Activated T-helper 1 cell treated with anti-CD3 and anti-CD28 coated beads, Interleukin-12 subunit alpha, Interleukin-12 subunit beta, Interleukin-2, Interleukin-4 antibody, amounts not matched to agents 30 ng/mL and 10 ng/mL and 1 ng/mL, durations not matched to agents 14 hours and 24 hours and 36 hours (primary cell): ENCODE measurements around the gene FAM90A26. TPM values are rescaled to one million over a fixed set of nuclear protein-coding genes. Genes with fewer than 3 reads are reported as not detected.
"Not testable (repeated sequence)": the region's sequence is repeated elsewhere in the genome, so short reads cannot be mapped to it uniquely, and the experiment has no call there.

Experiments
- DNase-seq: peaks from one replicate; pipeline ENCODE4 v3.0.0; 2021; ENCODE audit warnings: low spot score
- H3K27ac Mint-ChIP-seq: one replicate; pipeline ENCODE4 v1.8.0; 2021; ENCODE audit warnings: mild to moderate bottlenecking, mixed read lengths
- H3K27me3 Mint-ChIP-seq: one replicate; pipeline ENCODE4 v1.8.0; 2022; ENCODE audit warnings: mild to moderate bottlenecking, moderate library complexity, mixed read lengths; ENCODE audit not compliant: insufficient read depth
- H3K36me3 Mint-ChIP-seq: one replicate; pipeline ENCODE4 v1.8.0; 2021; ENCODE audit warnings: low read depth, mixed read lengths
- H3K4me1 Mint-ChIP-seq: one replicate; pipeline ENCODE4 v1.8.0; 2021; ENCODE audit warnings: low read depth, mixed read lengths
- H3K4me3 Mint-ChIP-seq: one replicate; pipeline ENCODE4 v1.8.0; 2021; ENCODE audit warnings: mild to moderate bottlenecking, moderate library complexity, mixed read lengths
- H3K9me3 Mint-ChIP-seq: one replicate; pipeline ENCODE4 v1.8.0; 2021; ENCODE audit warnings: mixed read lengths
- intact Hi-C: fragments of 100-400 bp; cut with micrococcal nuclease; formaldehyde crosslinking; loops from one replicate; pipeline ENCODE4 v1.15.1; 2024
- total RNA-seq: library from RNA; stranded (reverse); gene quantifications from 2 replicates; pipeline ENCODE4 v1.2.3, GENCODE V29; 2022

FAM90A26 gene
- total RNA-seq, 1 donor from 2014 or later: not detected

GRCh38 chr4:9219852-9220251 is 49.6 kb downstream of the FAM90A26 start, which contains the start of gene USP17L12:
Gene USP17L12 (plus strand): TSS chr4:9220152. CDS start chr4:9220152, 0 bp downstream.
- H3K4me1 Mint-ChIP-seq, H3K27me3 Mint-ChIP-seq, DNase-seq, H3K36me3 Mint-ChIP-seq, intact Hi-C loops, H3K27ac Mint-ChIP-seq, H3K9me3 Mint-ChIP-seq, H3K4me3 Mint-ChIP-seq: not testable (repeated sequence)

GRCh38 chr4:9224596-9224995 is 54.4 kb downstream of the FAM90A26 start, which contains the start of gene USP17L13:
Gene USP17L13 (plus strand): TSS chr4:9224896. CDS start chr4:9224896, 0 bp downstream.
- intact Hi-C loops, H3K27ac Mint-ChIP-seq, H3K9me3 Mint-ChIP-seq, DNase-seq, H3K36me3 Mint-ChIP-seq, H3K4me3 Mint-ChIP-seq, H3K4me1 Mint-ChIP-seq, H3K27me3 Mint-ChIP-seq: not testable (repeated sequence)

Other genes with a start within 250 kb of the FAM90A26 start
- gene USP17L10, start 40.2 kb downstream of the FAM90A26 start, total RNA-seq: not detected in 2 replicates
- gene USP17L11, start 45.0 kb downstream of the FAM90A26 start, total RNA-seq: not detected in 2 replicates
- gene USP17L12, start 49.7 kb downstream of the FAM90A26 start, total RNA-seq: not detected in 2 replicates
- not detected in 2 replicates for gene USP17L13, start 54.5 kb downstream of the FAM90A26 start, total RNA-seq
- not detected in 2 replicates for gene USP17L15, start 64.0 kb downstream of the FAM90A26 start, total RNA-seq
- not detected in 2 replicates for gene USP17L17, start 73.5 kb downstream of the FAM90A26 start, total RNA-seq
- gene USP17L18, start 78.2 kb downstream of the FAM90A26 start, total RNA-seq: not detected in 2 replicates
- not detected in 2 replicates for gene USP17L19, start 83.0 kb downstream of the FAM90A26 start, total RNA-seq
- not detected in 2 replicates for gene USP17L20, start 87.7 kb downstream of the FAM90A26 start, total RNA-seq
- gene USP17L21, start 92.5 kb downstream of the FAM90A26 start, total RNA-seq: not detected in 2 replicates
- not detected in 2 replicates for gene USP17L22, start 97.2 kb downstream of the FAM90A26 start, total RNA-seq
- not detected in 2 replicates for gene USP17L24, start 154.8 kb downstream of the FAM90A26 start, total RNA-seq
- gene USP17L25, start 159.5 kb downstream of the FAM90A26 start, total RNA-seq: not detected in 2 replicates
- not detected in 2 replicates for gene USP17L26, start 164.2 kb downstream of the FAM90A26 start, total RNA-seq
- not detected in 2 replicates for gene USP17L5, start 169.0 kb downstream of the FAM90A26 start, total RNA-seq
- not detected in 2 replicates for gene USP17L27, start 173.7 kb downstream of the FAM90A26 start, total RNA-seq
- not detected in 2 replicates for gene USP17L28, start 178.5 kb downstream of the FAM90A26 start, total RNA-seq
- not detected in 2 replicates for gene USP17L29, start 183.2 kb downstream of the FAM90A26 start, total RNA-seq
- not detected in 2 replicates for gene USP17L30, start 192.7 kb downstream of the FAM90A26 start, total RNA-seq